C4-2B (cell line): Measurements from ENCODE around the gene SLC6A19.

Experiments
- CTCF ChIP-seq: fragments of 450-650 bp; conservative IDR thresholded peaks from 2 replicates; pipeline ENCODE4 v1.5.1; 2017; ENCODE audit warnings: mild to moderate bottlenecking
- ZFX ChIP-seq: fragments of 450-650 bp; IDR thresholded peaks from 2 replicates; pipeline ENCODE4 v1.6.1; 2017

- TF ChIP-seq CTCF (no peak), ZFX (no peak)
Observed at GRCh38 chr5:1220831-1221230, 19.4 kb downstream of the SLC6A19 start.
